OCI-LY7 (cell line): ENCODE data around the gene SLC45A3. TPM values are rescaled to one million over a fixed set of nuclear protein-coding genes. Genes with fewer than 3 reads are reported as not detected.

ENCODE experiments used
- BruUV-seq: library from RNA; stranded (reverse); fragments of 400-500 nt; replicated peaks from 2 replicates; lab custom pipeline; 2021; lab: Mats Ljungman, UMichigan
- CTCF ChIA-PET: fragments of 300-600 bp; sonication (Branson Sonifier 250); formaldehyde crosslinking; loops from one replicate; lab custom pipeline; 2022; ENCODE audit warnings: antibody characterized with exemption; ENCODE audit not compliant: unreplicated experiment; lab: Charles Lee
- POLR2A ChIA-PET: fragments of 300-600 bp; sonication (Branson Sonifier 250); formaldehyde crosslinking; loops from one replicate; lab custom pipeline; 2022; ENCODE audit warnings: antibody characterized with exemption; lab: Charles Lee
- DNase-seq: peaks from one replicate; pipeline ENCODE4 v3.0.0-alpha.2; 2015; ENCODE audit warnings: low spot score
- H2AFZ ChIP-seq: fragments of 200-600 bp; sonication (generic), shearing (Covaris generic); 2 replicates; pipeline ENCODE4 v1.6.1; 2014; ENCODE audit warnings: mild to moderate bottlenecking, antibody characterized with exemption, low read length, moderate library complexity
- H3K27ac ChIP-seq: fragments of 200-600 bp; sonication (generic); 2 replicates; pipeline ENCODE4 v1.5.1; 2014; ENCODE audit warnings: mixed run types, low read depth, mild to moderate bottlenecking, moderate library complexity, low read length, inconsistent platforms; ENCODE audit not compliant: poor library complexity, severe bottlenecking
- H3K36me3 ChIP-seq: fragments of 200-600 bp; sonication (generic); 2 replicates; pipeline ENCODE4 v1.6.1; 2014; ENCODE audit warnings: mild to moderate bottlenecking, antibody characterized with exemption, low read length, moderate library complexity, mixed read lengths; ENCODE audit not compliant: insufficient read depth
- H3K4me1 ChIP-seq: fragments of 200-600 bp; sonication (generic); 2 replicates; pipeline ENCODE4 v1.5.1; 2014; ENCODE audit warnings: mild to moderate bottlenecking, low read length; ENCODE audit not compliant: insufficient read depth, poor library complexity, severe bottlenecking
- H3K4me2 ChIP-seq: fragments of 200-600 bp; sonication (generic); 2 replicates; pipeline ENCODE4 v1.6.1; 2014; ENCODE audit warnings: mild to moderate bottlenecking, low read length
- H3K4me3 ChIP-seq: fragments of 200-600 bp; sonication (generic); 2 replicates; pipeline ENCODE4 v1.5.1; 2014; ENCODE audit warnings: mild to moderate bottlenecking, low read depth, low read length; ENCODE audit not compliant: poor library complexity, severe bottlenecking
- H3K79me2 ChIP-seq: fragments of 200-600 bp; sonication (generic); 2 replicates; pipeline ENCODE4 v1.6.1; 2016; ENCODE audit warnings: low read depth, mild to moderate bottlenecking, low read length, moderate library complexity, mixed read lengths; ENCODE audit not compliant: insufficient read depth
- H3K9me2 ChIP-seq: fragments of 200-600 bp; sonication (generic); 2 replicates; pipeline ENCODE4 v1.6.1; 2016; ENCODE audit warnings: mild to moderate bottlenecking, low read length, mixed read lengths; ENCODE audit not compliant: insufficient read depth
- H3K9me3 ChIP-seq: fragments of 200-600 bp; sonication (generic); 2 replicates; pipeline ENCODE4 v1.6.1; 2014; ENCODE audit warnings: mild to moderate bottlenecking, mixed run types, low read length, mixed read lengths
- H4K20me1 ChIP-seq: fragments of 200-600 bp; sonication (generic); 2 replicates; pipeline ENCODE4 v1.6.1; 2014; ENCODE audit warnings: mild to moderate bottlenecking, antibody characterized with exemption, low read length, moderate library complexity, mixed read lengths; ENCODE audit not compliant: insufficient read depth
- EZH2phosphoT487 ChIP-seq: fragments of 200-600 bp; sonication (generic); IDR thresholded peaks from 2 replicates; pipeline ENCODE4 v1.6.1; 2018; ENCODE audit warnings: low read depth, borderline replicate concordance, mild to moderate bottlenecking, mixed run types, antibody characterized with exemption, low read length, moderate library complexity, mixed read lengths
- intact Hi-C: fragments of 100-400 bp; cut with micrococcal nuclease; formaldehyde crosslinking; loops from one replicate; pipeline ENCODE4 v1.10.0; 2022; ENCODE audit not compliant: unreplicated experiment
- total RNA-seq, 2 experiments: library from RNA; depleted of rRNA in 1 of 2; stranded (reverse); fragments of >200 nt in 1 of 2; shearing (Covaris generic) in 1 of 2; gene quantifications; 2 replicates each; pipeline ENCODE4 v1.2.3, GENCODE V29; 2014 to 2022
- TF ChIP-seq, protein P1 (sequence below): fragments of 200-600 bp; sonication (generic); conservative IDR thresholded peaks from 2 replicates; pipeline ENCODE4 v1.5.1; 2014; ENCODE audit warnings: mild to moderate bottlenecking, antibody characterized with exemption, low read length, moderate library complexity, mixed read lengths

Gene SLC45A3
- total RNA-seq, 2 experiments from 2014 or later: 2.4 to 5.3 TPM

DNA sequence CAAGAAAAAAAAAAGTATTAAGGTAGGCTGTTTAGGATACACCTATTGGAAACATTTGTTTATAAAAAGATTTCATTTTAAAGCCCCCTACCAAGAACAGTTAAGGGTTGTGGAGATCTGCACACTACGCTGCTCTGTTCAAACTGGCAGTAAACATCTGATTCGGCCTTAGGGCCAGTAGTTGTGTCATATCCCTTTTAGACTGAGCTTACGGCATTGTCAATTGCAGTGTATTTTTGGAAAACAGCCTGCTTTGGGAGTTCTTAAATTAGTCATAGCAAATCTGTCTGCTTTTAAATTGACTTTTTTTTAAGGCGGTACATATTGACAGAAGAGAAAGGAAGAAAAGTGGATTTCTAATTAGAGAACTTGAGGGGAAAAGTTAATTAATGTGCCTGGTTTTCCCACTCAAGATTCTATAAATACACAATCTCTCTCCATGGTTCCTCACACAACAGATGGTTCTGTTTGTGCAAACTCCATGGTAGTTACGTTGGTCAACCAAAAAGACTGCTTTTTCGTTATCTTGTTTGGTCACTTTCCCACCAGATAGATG, 46.8 kb downstream of the SLC45A3 start:
- intact Hi-C loops: loop anchor here (2.0 kb wide), 1 partner anchor 105 kb away; no protein-coding TSS in a partner anchor

GRCh38 chr1:205632669-205633169, 47.6 kb downstream of the SLC45A3 start:
- TF ChIP-seq, protein P1, sequence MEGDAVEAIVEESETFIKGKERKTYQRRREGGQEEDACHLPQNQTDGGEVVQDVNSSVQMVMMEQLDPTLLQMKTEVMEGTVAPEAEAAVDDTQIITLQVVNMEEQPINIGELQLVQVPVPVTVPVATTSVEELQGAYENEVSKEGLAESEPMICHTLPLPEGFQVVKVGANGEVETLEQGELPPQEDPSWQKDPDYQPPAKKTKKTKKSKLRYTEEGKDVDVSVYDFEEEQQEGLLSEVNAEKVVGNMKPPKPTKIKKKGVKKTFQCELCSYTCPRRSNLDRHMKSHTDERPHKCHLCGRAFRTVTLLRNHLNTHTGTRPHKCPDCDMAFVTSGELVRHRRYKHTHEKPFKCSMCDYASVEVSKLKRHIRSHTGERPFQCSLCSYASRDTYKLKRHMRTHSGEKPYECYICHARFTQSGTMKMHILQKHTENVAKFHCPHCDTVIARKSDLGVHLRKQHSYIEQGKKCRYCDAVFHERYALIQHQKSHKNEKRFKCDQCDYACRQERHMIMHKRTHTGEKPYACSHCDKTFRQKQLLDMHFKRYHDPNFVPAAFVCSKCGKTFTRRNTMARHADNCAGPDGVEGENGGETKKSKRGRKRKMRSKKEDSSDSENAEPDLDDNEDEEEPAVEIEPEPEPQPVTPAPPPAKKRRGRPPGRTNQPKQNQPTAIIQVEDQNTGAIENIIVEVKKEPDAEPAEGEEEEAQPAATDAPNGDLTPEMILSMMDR: no peak
- no peak for TF ChIP-seq EZH2phosphoT487
- peak overlapping the region; percentile 55 for H3K27ac ChIP-seq
- BruUV-seq: TSS peak; percentile 77
- peaks cover 8% of the 10 kb centered on the region; the same call in 1 of the 2 replicates for H4K20me1 ChIP-seq
- peaks cover 27% of the 10 kb centered on the region for H3K4me1 ChIP-seq
- peaks cover 16% of the 10 kb centered on the region for H3K36me3 ChIP-seq
- intact Hi-C loops: loop anchor here (1.0 to 2.0 kb wide), 4 partner anchors 25 to 128 kb away; partner anchors contain the start of gene CDK18
- peaks cover 38% of the 10 kb centered on the region for H3K79me2 ChIP-seq
- H3K9me2 ChIP-seq: no peaks in the 10 kb centered on the region
- peak overlapping the region; percentile 68; the same call in 1 of the 2 replicates for H2AFZ ChIP-seq
- H3K9me3 ChIP-seq: no peaks in the 10 kb centered on the region
- H3K4me3 ChIP-seq: peak overlapping the region; percentile 92
- peak; percentile 9 for DNase-seq
- peak overlapping the region; percentile 97 for H3K4me2 ChIP-seq
- ChIA-PET POLR2A (interaction anchor here (0.8 to 6.4 kb wide), 13 partner anchors 9 to 108 kb away, joined by 3 to 183 read pairs (median 4); no protein-coding TSS in a partner anchor), CTCF (interaction anchor here (0.9 to 3.1 kb wide), 7 partner anchors 15 to 104 kb away, joined by 3 to 41 read pairs (median 5); no protein-coding TSS in a partner anchor)

More for the DNA sequence above, 46.8 kb downstream of the SLC45A3 start:
- Histone ChIP-seq H3K9me3 (no peaks in the 10 kb centered on the region), H3K79me2 (peaks cover 30% of the 10 kb centered on the region), H3K27ac (no peak overlapping the region), H4K20me1 (peaks cover 5% of the 10 kb centered on the region; the same call in 1 of the 2 replicates), H3K4me3 (no peak overlapping the region), H3K9me2 (no peaks in the 10 kb centered on the region), H3K4me2 (no peak overlapping the region), H3K4me1 (peaks cover 19% of the 10 kb centered on the region), H3K36me3 (peaks cover 8% of the 10 kb centered on the region), H2AFZ (no peak overlapping the region)
- BruUV-seq: no TSS peak
- CTCF ChIA-PET: interaction anchor here (1.0 to 3.1 kb wide), 4 partner anchors 15 to 104 kb away, joined by 3 to 41 read pairs (median 9); no protein-coding TSS in a partner anchor
- no peak for DNase-seq
- POLR2A ChIA-PET: interaction anchor here (1.1 to 6.4 kb wide), 4 partner anchors 8 to 50 kb away, joined by 4 to 183 read pairs (median 5); no protein-coding TSS in a partner anchor
- no peak for TF ChIP-seq EZH2phosphoT487
- TF ChIP-seq, protein P1: no peak
